Neural cell (in vitro differentiated cells): ENCODE data around the gene IGF1R. TPM values are rescaled to one million over a fixed set of nuclear protein-coding genes. Genes with fewer than 3 reads are reported as not detected.

Experiments used
- H2AFZ ChIP-seq: fragments of 200-600, 300-800 bp; sonication (generic), shearing (Covaris generic); 2 replicates; pipeline ENCODE4 v1.6.0; 2014; ENCODE audit warnings: low read depth, mild to moderate bottlenecking, antibody characterized with exemption, low read length, moderate library complexity
- H3F3A ChIP-seq: fragments of 200-600 bp; shearing (Covaris generic); 2 replicates; pipeline ENCODE4 v1.6.1; 2016; ENCODE audit warnings: mild to moderate bottlenecking, moderate library complexity, mixed read lengths, antibody characterized with exemption, low read length; ENCODE audit not compliant: insufficient read depth, poor library complexity, severe bottlenecking
- H3K27ac ChIP-seq: fragments of 200-600, 300-800 bp; sonication (generic), shearing (Covaris generic); 2 replicates; pipeline ENCODE4 v1.5.1; 2014; ENCODE audit warnings: mild to moderate bottlenecking, low read length, moderate library complexity
- H3K27me3 ChIP-seq: fragments of 300-800, 200-600 bp; sonication (generic), shearing (Covaris generic); 2 replicates; pipeline ENCODE4 v1.6.0; 2014; ENCODE audit warnings: mild to moderate bottlenecking, low read depth, low read length, moderate library complexity; ENCODE audit not compliant: insufficient read depth
- H3K36me3 ChIP-seq: fragments of 300-800, 200-600 bp; sonication (generic), shearing (Covaris generic); 2 replicates; pipeline ENCODE4 v1.5.1; 2014; ENCODE audit warnings: mild to moderate bottlenecking, antibody characterized with exemption, low read length, moderate library complexity; ENCODE audit not compliant: insufficient read depth
- H3K4me2 ChIP-seq: fragments of 300-800, 200-600 bp; sonication (generic), shearing (Covaris generic); 2 replicates; pipeline ENCODE4 v1.6.0; 2014; ENCODE audit warnings: mild to moderate bottlenecking, low read length
- H3K4me3 ChIP-seq: fragments of 300-800, 200-600 bp; sonication (generic), shearing (Covaris generic); 2 replicates; pipeline ENCODE4 v1.5.1; 2014; ENCODE audit warnings: mild to moderate bottlenecking, low read length, moderate library complexity
- H3K79me2 ChIP-seq: fragments of 200-600 bp; shearing (Covaris generic); replicated peaks from 2 replicates; pipeline ENCODE4 v1.6.0; 2014; ENCODE audit warnings: mild to moderate bottlenecking, low read length, moderate library complexity; ENCODE audit not compliant: insufficient read depth
- H3K9ac ChIP-seq: fragments of 300-800, 200-600 bp; sonication (generic), shearing (Covaris generic); 2 replicates; pipeline ENCODE4 v1.6.1; 2016; ENCODE audit warnings: mild to moderate bottlenecking, low read length, mixed read lengths
- H3K9me2 ChIP-seq: fragments of 200-600 bp; shearing (Covaris generic); 2 replicates; pipeline ENCODE4 v1.6.1; 2016; ENCODE audit warnings: mild to moderate bottlenecking, low read length, mixed read lengths; ENCODE audit not compliant: insufficient read depth
- H3K9me3 ChIP-seq: fragments of 200-600, 300-800 bp; sonication (generic), shearing (Covaris generic); 2 replicates; pipeline ENCODE4 v1.6.1; 2016; ENCODE audit warnings: mild to moderate bottlenecking, mixed run types, low read length, moderate library complexity, mixed read lengths
- H4K20me1 ChIP-seq: fragments of 200-600 bp; shearing (Covaris generic); 2 replicates; pipeline ENCODE4 v1.6.1; 2016; ENCODE audit warnings: mild to moderate bottlenecking, mixed run types; ENCODE audit not compliant: insufficient read depth
- CTCF ChIP-seq: fragments of 450-650 bp; IDR thresholded peaks from 2 replicates; pipeline ENCODE4 v1.5.1; 2014; ENCODE audit warnings: antibody characterized with exemption, mild to moderate bottlenecking, moderate library complexity; ENCODE audit not compliant: poor library complexity, severe bottlenecking
- EP300 ChIP-seq: fragments of 450-650 bp; conservative IDR thresholded peaks from 2 replicates; pipeline ENCODE4 v1.6.1; 2014; ENCODE audit warnings: antibody characterized with exemption, mild to moderate bottlenecking, moderate library complexity; ENCODE audit not compliant: poor library complexity, severe bottlenecking
- EZH2 ChIP-seq: fragments of 200-600, 300-800 bp; shearing (Covaris generic), sonication (generic); IDR thresholded peaks from 2 replicates; pipeline ENCODE4 v1.6.1; 2014; ENCODE audit warnings: antibody characterized with exemption, low read length, borderline replicate concordance, mild to moderate bottlenecking; ENCODE audit not compliant: insufficient read depth, poor library complexity, severe bottlenecking
- MXI1 ChIP-seq: fragments of 450-650 bp; conservative IDR thresholded peaks from 2 replicates; pipeline ENCODE4 v1.6.1; 2014; ENCODE audit warnings: antibody characterized with exemption, mild to moderate bottlenecking; ENCODE audit not compliant: poor library complexity, severe bottlenecking
- POLR2AphosphoS5 ChIP-seq: IDR thresholded peaks from 2 replicates; pipeline ENCODE4 v1.6.1; 2012
- RAD21 ChIP-seq: fragments of 450-650 bp; conservative IDR thresholded peaks from 2 replicates; pipeline ENCODE4 v1.6.1; 2014; ENCODE audit warnings: antibody characterized with exemption, mild to moderate bottlenecking, moderate library complexity
- REST ChIP-seq: IDR thresholded peaks from 2 replicates; pipeline ENCODE4 v1.6.1; 2012; ENCODE audit warnings: borderline replicate concordance
- SMC3 ChIP-seq: fragments of 450-650 bp; conservative IDR thresholded peaks from 2 replicates; pipeline ENCODE4 v1.6.1; 2014; ENCODE audit warnings: antibody characterized with exemption, mild to moderate bottlenecking, moderate library complexity; ENCODE audit not compliant: poor library complexity
- TAF1 ChIP-seq: IDR thresholded peaks from 2 replicates; pipeline ENCODE4 v1.6.1; 2012; ENCODE audit warnings: low read depth
- polyA plus RNA-seq: library from polyadenylated mRNA; depleted of rRNA; stranded (reverse); fragments of >200 nt; gene quantifications from 2 replicates; pipeline ENCODE4 v1.2.3, GENCODE V29; 2014

Gene IGF1R
- polyA plus RNA-seq, 1 donor from 2014 or later, result 10.9 TPM

- Histone ChIP-seq H3K9me3 (no peaks in the 10 kb centered on the region), H3K9ac (no peak overlapping the region), H3K27ac (no peak overlapping the region), H3K36me3 (no peaks in the 10 kb centered on the region), H4K20me1 (no peaks in the 10 kb centered on the region), H3K4me3 (no peak overlapping the region), H3K9me2 (no peaks in the 10 kb centered on the region), H2AFZ (no peak overlapping the region), H3K79me2 (peaks cover 22% of the 10 kb centered on the region), H3F3A (no peaks in the 10 kb centered on the region), H3K27me3 (no peaks in the 10 kb centered on the region), H3K4me2 (no peak overlapping the region)
- TF ChIP-seq REST, result no peak
- TF ChIP-seq EZH2, result no peak
- TF ChIP-seq RAD21, result no peak
- no peak for TF ChIP-seq TAF1
- no peak for TF ChIP-seq EP300
- TF ChIP-seq SMC3, result no peak
- TF ChIP-seq MXI1, result no peak
- no peak for TF ChIP-seq CTCF
- no peak for TF ChIP-seq POLR2AphosphoS5
Observed at GRCh38 chr15:98872774-98873173, 224.4 kb downstream of the IGF1R start.

- Histone ChIP-seq H3K9ac (no peak overlapping the region), H4K20me1 (no peaks in the 10 kb centered on the region), H3K4me3 (no peak overlapping the region), H3K9me3 (no peaks in the 10 kb centered on the region), H3F3A (no peaks in the 10 kb centered on the region), H3K9me2 (no peaks in the 10 kb centered on the region), H2AFZ (no peak overlapping the region), H3K27ac (no peak overlapping the region), H3K27me3 (no peaks in the 10 kb centered on the region), H3K36me3 (no peaks in the 10 kb centered on the region), H3K79me2 (peaks cover 18% of the 10 kb centered on the region), H3K4me2 (no peak overlapping the region)
- TF ChIP-seq REST, result no peak
- no peak for TF ChIP-seq TAF1
- TF ChIP-seq CTCF, result no peak
- TF ChIP-seq SMC3, result no peak
Observed at GRCh38 chr15:98873441-98874218, 225.3 kb downstream of the IGF1R start.
